Smooth muscle cell of the umbilical artery (primary cell): ENCODE data around the gene PRRG4. TPM values are rescaled to one million over a fixed set of nuclear protein-coding genes. Genes with fewer than 3 reads are reported as not detected.

ENCODE experiments used
- total RNA-seq: library from RNA; depleted of rRNA; stranded (reverse); fragments of >200 nt; gene quantifications from 2 replicates; pipeline ENCODE4 v1.2.3, GENCODE V29; 2014

The PRRG4 gene
- total RNA-seq, result under 0.01 and 0.09 TPM in 2 replicates

GRCh38 chr11:32829680-32830412 is at the start of gene PRRG4:
Gene PRRG4 (plus strand): TSS chr11:32829927. CDS start chr11:32830530, 603 bp downstream.

GRCh38 chr11:32794439-32794838 is 35.3 kb upstream of the PRRG4 start, which contains the start of gene CCDC73:
Gene CCDC73 (minus strand): TSS chr11:32794662. CDS start chr11:32760243, 34,419 bp downstream.

GRCh38 chr11:32892355-32893092 is 62.8 kb downstream of the PRRG4 start, which contains the start of gene QSER1:
Gene QSER1 (plus strand): TSS chr11:32892811. CDS start chr11:32893126, 315 bp downstream.

Other genes starting within 250 kb of the PRRG4 start
- 638 and 645 TPM in 2 replicates for gene EIF3M, start 246.1 kb upstream of the PRRG4 start, total RNA-seq
- gene CCDC73, start 35.3 kb upstream of the PRRG4 start, total RNA-seq, result not detected in 2 replicates
- gene QSER1, start 62.9 kb downstream of the PRRG4 start, total RNA-seq, result 16.6 and 35.5 TPM in 2 replicates
- gene DEPDC7, start 186.0 kb downstream of the PRRG4 start, total RNA-seq, result 6.5 and 8.9 TPM in 2 replicates
- 25.2 and 36.1 TPM in 2 replicates for gene TCP11L1, start 209.6 kb downstream of the PRRG4 start, total RNA-seq